ENCODE results near the gene SOX8.
"Not testable (repeated sequence)": the region's sequence is repeated elsewhere in the genome, so short reads cannot be mapped to it uniquely, and the experiment has no call there.

Gene SOX8

DNA sequence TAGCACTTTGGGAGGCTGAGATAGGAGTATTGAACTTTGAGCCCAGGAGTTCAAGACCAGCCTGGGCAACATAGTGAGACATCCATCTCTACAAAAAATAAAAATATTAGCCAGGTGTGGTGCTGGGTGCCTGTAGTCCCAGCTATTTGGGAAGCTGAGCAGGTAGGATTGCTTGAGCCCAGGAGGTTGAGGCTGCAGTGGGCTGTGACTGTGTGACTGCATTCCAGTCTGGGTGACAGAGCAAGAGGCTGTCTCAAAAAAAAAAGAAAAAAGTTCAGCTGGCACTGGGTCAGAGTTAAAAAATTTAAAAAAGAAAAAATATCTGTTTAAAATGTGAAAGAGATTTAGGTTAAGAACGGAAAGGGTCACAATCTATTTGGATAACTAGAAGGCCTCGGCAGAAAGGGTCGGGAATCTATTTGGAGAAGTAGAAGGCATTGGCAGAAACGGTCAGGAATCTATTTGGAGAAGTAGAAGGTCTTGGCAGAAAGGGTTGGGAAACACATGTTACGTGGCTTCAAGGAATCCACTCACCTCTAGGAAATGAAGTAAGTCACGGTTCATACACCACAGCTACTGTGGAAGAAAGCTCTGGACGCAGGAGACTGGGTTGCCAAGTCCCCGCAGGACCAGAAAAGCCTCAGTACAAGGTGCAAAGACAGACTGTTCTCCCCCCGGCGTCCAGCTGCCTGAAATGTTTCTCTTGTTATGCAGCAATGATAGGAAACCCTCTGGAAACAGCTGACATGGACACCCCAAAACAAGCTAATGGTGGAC lies 36.1 kb upstream of the SOX8 start:
- ChIA-PET CTCF (no interaction called here), POLR2A (no interaction called here)
- DNase-seq (ENCODE audit: extremely low spot score): no peak
- TF ChIP-seq, protein P1, sequence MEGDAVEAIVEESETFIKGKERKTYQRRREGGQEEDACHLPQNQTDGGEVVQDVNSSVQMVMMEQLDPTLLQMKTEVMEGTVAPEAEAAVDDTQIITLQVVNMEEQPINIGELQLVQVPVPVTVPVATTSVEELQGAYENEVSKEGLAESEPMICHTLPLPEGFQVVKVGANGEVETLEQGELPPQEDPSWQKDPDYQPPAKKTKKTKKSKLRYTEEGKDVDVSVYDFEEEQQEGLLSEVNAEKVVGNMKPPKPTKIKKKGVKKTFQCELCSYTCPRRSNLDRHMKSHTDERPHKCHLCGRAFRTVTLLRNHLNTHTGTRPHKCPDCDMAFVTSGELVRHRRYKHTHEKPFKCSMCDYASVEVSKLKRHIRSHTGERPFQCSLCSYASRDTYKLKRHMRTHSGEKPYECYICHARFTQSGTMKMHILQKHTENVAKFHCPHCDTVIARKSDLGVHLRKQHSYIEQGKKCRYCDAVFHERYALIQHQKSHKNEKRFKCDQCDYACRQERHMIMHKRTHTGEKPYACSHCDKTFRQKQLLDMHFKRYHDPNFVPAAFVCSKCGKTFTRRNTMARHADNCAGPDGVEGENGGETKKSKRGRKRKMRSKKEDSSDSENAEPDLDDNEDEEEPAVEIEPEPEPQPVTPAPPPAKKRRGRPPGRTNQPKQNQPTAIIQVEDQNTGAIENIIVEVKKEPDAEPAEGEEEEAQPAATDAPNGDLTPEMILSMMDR (IDR thresholded peaks at IDR 0.05; ENCODE audit: control extremely low read depth, extremely low read depth, low read depth, missing control alignments): no peak

DNA sequence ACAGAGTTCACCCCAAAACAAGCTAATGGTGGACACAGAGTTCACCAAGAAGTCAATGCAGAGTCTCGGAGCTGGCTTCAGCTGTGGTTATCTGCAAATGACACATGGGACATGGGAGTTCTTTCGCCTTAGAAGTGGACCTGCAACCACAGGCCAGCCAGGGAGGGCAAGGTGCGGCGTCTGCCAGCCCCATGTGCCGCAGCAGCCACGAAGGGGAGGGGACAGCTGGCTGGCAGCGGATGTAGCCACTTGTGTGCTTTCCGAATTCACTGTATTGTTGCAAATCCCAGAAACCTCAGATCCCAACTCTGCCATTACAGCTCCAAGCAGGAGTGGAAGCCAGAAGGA lies 35.5 kb upstream of the SOX8 start:
- TF ChIP-seq, protein P1 (IDR thresholded peaks at IDR 0.05; ENCODE audit: control extremely low read depth, extremely low read depth, low read depth, missing control alignments): no peak
- ChIA-PET CTCF (no interaction called here), POLR2A (no interaction called here)
- no peak for DNase-seq (ENCODE audit: extremely low spot score)

DNA sequence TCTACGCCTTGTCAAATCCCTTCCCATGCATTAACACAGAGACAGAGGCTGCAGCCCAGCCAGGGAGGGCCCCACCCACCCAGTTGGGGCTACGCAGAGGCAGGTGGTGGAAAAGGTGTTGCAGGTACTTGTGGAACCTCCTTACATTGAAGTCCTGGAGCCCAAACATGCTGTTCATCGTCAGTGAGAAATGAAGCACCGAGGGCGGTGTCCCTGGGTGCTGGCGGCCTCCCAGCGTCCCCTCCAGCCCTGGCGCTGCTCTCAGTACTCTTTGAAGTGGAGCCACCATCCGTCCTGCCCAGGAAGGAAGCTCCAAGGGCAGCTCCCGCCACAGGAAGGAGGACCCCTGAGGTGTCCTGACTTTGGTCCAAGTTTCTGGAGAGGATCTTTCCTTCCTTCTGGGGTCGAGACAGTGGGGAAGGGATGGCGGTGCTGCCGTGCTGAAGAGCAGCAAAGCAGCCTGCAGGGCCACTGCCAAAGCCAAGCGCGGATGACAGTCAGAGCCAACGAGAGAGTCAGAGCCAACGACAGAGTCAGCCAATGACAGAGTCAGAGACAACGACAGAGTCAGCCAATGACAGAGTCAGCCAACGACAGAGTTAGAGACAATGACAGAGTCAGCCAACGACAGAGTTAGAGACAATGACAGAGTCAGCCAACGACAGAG lies 34.2 kb upstream of the SOX8 start:
- TF ChIP-seq, protein P1 (IDR thresholded peaks at IDR 0.05; ENCODE audit: control extremely low read depth, extremely low read depth, low read depth, missing control alignments): no peak
- DNase-seq (ENCODE audit: extremely low spot score): no peak
- ChIA-PET POLR2A (no interaction called here), CTCF (no interaction called here)

DNA sequence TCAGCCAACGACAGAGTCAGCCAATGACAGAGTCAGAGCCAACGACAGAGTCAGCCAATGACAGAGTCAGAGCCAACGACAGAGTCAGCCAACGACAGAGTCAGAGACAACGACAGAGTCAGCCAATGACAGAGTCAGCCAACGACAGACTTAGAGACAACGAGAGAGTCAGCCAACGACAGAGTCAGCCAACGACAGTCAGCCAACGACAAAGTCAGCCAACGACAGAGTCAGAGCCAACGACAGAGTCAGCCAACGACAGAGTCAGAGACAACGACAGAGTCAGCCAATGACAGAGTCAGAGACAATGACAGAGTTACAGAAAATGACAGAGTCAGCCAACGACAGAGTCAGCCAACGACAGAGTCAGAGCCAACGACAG lies 33.7 kb upstream of the SOX8 start:
- CTCF ChIA-PET; DNase-seq (ENCODE audit: extremely low spot score); POLR2A ChIA-PET: not testable (repeated sequence)

DNA sequence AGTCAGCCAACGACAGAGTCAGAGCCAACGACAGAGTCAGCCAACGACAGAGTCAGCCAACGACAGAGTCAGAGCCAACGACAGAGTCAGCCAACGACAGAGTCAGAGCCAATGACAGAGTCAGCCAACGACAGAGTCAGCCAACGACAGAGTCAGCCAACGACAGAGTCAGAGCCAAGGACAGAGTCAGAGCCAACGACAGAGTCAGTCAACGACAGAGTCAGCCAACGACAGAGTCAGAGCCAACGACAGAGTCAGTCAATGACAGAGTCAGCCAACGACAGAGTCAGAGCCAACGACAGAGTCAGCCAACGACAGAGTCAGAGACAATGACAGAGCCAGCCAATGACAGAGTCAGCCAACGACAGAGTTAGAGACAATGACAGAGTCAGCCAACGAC lies 32.8 kb upstream of the SOX8 start:
- POLR2A ChIA-PET; CTCF ChIA-PET; DNase-seq (ENCODE audit: extremely low spot score): not testable (repeated sequence)

DNA sequence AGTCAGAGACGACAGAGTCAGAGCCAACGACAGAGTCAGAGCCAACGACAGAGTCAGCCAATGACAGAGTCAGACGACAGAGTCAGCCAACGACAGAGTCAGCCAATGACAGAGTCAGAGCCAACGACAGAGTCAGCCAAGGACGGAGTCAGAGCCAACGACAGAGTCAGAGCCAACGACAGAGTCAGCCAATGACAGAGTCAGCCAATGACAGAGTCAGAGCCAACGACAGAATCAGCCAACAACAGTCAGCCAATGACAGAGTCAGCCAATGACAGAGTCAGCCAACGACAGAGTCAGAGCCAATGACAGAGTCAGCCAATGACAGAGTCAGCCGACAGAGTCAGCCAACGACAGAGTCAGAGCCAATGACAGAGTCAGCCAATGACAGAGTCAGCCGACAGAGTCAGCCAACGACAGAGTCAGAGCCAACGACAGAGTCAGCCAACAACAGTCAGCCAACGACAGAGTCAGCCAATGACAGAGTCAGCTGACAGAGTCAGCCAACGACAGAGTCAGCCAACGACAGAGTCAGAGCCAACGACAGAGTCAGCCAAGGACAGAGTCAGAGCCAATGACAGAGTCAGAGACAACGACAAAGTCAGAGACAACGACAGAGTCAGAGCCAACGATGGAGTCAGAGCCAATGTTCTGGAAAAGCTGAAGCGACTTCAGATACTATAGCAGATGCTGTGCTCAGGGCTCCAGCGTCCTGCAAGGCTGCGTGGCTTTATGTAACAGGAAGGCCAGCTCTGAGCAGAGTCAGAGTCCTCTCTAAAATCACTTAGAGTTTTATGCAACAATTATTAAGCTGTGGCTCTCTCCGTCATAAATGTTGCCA lies 30.6 kb upstream of the SOX8 start:
- POLR2A ChIA-PET; DNase-seq (ENCODE audit: extremely low spot score); CTCF ChIA-PET: not testable (repeated sequence)

DNA sequence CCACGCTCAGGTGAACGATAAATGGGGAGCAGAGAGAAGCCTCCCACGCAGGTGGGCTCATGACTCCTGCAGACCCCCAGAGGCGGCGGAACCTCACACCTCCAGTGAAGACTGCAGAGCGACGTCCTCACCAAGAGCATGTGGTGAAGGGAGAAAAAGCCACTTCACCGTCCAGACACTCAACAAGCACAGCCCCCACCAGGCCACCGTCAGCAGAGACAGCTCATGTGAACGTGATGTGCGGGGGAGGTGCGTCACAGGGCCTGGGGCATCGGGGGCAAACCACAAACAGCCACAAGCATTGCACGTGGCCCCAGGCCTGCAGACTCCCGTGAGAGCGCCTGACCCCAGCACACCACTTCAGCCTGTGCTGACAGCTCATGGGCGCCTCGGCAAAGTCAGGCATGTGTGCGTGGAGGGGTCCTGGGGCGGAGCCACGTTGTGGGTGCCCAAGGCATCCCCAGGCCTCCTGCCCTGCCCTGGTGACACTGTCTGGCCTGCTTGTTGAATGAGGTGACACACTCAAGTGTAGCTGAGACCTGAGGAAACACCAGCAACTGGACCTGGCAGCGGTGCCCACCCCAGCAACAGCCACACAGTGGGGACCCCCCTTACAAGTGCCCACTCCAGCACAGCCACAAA lies 29.8 kb upstream of the SOX8 start:
- TF ChIP-seq, protein P1 (IDR thresholded peaks at IDR 0.05; ENCODE audit: control extremely low read depth, extremely low read depth, low read depth, missing control alignments): no peak
- ChIA-PET CTCF (no interaction called here), POLR2A (no interaction called here)
- no peak for DNase-seq (ENCODE audit: extremely low spot score)

DNA sequence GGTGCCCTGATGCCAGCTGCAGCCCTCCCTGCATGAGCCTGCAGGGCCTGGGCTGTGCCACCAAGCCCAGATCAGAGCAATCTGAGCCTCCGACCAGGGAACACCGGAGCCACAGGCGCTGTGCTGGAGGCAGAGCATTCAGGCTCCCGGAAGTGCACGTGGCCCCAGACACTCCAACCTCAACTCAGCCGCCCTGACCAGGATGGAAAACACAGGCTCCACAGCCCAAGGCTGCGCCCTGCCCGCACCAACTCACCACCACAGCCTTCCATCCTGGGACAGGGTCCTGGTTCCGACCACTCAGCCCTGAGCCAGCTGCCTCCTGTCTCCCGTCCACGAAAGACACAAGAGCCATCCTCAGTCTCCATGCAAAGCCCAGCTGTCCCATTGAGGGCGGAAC lies 29.2 kb upstream of the SOX8 start:
- ChIA-PET CTCF (no interaction called here), POLR2A (no interaction called here)
- TF ChIP-seq, protein P1 (IDR thresholded peaks at IDR 0.05; ENCODE audit: control extremely low read depth, extremely low read depth, low read depth, missing control alignments): no peak
- no peak for DNase-seq (ENCODE audit: extremely low spot score)

DNA sequence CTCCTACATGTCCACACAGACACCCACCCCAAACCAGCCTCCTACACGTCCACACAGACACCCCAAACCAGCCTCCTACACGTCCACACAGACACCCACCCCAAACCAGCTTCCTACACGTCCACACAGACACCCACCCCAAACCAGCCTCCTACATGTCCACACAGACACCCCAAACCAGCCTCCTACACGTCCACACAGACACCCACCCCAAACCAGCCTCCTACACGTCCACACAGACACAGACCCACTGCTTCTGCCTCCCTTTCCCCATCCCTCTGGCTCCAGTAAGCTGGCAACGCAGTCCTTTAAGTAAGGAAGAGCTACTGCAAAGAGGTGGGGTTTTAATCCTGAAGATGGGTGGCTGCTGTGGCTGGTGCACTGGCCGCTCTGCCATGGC lies 27.8 kb upstream of the SOX8 start:
- POLR2A ChIA-PET; CTCF ChIA-PET; DNase-seq (ENCODE audit: extremely low spot score): not testable (repeated sequence)

DNA sequence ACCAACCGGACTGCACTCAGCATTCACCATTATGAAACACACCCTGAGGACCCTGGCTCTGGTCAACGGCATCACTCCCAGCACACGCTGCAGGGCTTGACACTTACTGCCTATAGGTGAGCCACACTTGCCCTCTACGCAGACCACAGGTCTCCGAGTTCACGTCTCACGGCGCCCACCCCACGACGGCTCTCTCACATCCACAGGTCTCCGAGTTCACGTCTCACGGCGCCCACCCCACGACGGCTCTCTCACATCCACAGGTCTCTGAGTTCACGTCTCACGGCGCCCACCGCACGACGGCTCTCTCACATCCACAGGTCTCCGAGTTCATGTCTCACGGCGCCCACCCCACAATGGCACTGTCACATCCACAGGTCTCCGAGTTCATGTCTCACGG lies 25.8 kb upstream of the SOX8 start:
- CTCF ChIA-PET; DNase-seq (ENCODE audit: extremely low spot score); POLR2A ChIA-PET: not testable (repeated sequence)

Measured in GM10248 (cell line).